Fibroblast of skin of left biceps (primary cell): ENCODE data around the gene ERBB2.
"Not testable (repeated sequence)": the region's sequence is repeated elsewhere in the genome, so short reads cannot be mapped to it uniquely, and the experiment has no call there.

ENCODE experiments used
- DNase-seq, 2 experiments: peaks; one replicate each; pipeline ENCODE4 v3.0.0-alpha.2; 2013; ENCODE audit warnings: low read depth in 2 of 2

Gene ERBB2

DNA sequence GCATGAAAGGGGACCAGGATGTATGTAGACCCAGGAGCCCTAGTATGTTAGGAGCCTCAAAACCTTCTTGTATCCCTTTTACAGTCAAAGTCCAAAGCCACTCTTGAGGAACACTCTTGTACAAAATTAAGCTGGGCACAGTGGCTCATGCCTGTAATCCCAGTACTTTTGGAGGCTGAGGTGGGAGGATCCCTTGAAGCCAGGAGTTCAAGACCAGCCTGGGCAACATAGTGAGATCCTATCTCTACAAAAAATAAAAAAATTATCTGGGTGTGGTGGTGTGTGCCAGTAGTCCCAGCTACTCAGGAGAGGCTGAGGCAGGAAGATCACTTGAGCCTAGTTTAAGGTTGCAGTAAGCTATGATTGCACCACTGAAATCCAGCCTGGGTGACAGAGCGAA lies 26.1 kb downstream of the ERBB2 start:
- DNase-seq, result not testable (repeated sequence)

DNA sequence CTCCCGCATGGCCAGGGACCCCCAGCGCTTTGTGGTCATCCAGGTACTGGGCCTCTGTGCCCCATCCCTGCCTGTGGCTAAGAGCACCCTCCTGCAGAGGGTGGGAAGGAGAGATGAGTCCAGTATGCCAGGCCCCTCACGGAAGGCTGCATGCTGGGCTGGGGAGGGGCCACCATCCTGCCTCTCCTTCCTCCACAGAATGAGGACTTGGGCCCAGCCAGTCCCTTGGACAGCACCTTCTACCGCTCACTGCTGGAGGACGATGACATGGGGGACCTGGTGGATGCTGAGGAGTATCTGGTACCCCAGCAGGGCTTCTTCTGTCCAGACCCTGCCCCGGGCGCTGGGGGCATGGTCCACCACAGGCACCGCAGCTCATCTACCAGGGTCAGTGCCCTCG lies 26.8 kb downstream of the ERBB2 start:
- no peak for DNase-seq

GRCh38 chr17:39727556-39727955 lies 27.7 kb downstream of the ERBB2 start:
- DNase-seq, result no peak

- no peak for DNase-seq
Measured at GRCh38 chr17:39729280-39729851, 29.5 kb downstream of the ERBB2 start.

DNA sequence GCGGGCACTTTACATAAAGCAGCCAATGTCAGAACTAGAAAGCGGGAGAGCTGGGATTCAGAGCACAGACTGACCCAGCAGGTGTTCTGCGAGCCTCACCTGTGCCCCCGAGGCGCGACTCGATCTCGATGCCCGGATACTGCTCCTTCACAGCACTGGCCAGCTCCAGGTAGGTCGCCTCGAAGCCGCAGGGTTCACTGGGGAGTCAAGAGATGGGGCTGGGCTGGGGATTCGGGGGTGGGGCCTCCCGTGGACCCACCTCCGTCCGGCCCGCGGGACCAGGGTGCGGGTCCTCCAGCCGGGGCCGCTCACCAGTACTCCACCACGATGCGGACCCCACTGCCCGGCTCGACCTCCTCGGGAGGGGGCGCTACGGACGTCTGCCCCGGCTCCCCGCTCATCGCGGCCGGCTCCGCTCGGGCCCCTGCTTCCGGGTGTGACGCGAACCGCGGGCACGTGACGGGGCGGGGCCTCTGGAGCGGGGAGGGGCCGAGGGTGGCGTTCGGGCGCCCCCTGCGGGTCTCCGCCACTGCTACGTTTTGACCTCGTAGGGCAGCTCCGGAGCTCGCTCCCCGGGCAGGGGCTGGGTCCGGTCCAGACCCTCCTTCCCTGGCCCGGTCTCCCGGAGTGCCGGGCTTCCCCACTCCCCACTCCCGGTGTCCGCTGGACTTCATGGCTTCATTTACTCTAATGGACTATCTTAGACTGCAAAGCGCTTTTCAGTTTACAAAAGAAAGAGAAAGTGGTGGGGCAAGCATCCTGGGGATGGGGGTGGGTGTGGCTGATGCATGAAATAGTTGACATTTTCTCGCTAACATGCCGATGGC lies 30.4 kb downstream of the ERBB2 start, which contains the start of gene MIEN1:
Gene MIEN1, minus strand, starts transcription at position 438 of the 827 bp plus-strand sequence. Its CDS starts 37 bp downstream, at position 401.
- peak; percentile 38 to 47 for DNase-seq

DNA sequence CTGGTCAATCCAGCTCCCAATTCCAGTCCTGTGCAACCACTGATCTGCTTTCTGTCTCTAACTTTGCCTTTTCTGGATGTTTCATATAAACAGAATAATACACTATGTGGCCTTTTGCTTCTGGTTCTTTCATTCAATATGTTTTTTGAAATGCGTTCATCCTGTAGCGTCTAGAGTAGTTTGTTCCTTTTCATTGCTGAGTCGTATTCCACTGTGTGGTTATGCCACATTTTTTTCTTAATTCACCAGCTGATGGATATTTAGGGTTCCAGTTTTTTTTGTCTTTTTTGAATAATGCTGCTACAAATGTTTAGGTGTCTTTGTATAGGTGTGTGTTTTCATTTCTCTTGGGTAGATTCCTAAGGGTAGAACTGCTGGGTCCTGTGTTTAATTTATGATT lies 32.7 kb downstream of the ERBB2 start:
- DNase-seq, result no peak

DNA sequence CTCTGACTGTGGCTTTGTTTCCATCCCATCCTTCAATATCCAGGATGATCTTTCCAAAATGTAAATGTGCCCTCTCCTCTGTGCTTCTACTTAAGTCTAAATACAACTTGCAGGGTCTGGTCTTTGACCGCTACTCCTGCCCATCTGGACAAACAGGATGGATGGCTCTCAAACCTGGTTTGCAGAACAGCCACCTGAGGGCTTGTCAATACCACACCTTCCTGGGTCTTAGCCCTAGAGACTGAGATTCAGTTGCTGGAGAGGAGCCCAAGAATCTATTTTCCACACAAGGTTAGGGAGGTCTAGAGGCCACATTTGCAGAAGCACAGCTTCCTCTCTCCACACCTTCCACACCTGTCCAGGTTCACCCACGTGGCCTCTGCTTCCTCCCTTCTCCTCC lies 36.0 kb downstream of the ERBB2 start:
- no peak for DNase-seq

DNA sequence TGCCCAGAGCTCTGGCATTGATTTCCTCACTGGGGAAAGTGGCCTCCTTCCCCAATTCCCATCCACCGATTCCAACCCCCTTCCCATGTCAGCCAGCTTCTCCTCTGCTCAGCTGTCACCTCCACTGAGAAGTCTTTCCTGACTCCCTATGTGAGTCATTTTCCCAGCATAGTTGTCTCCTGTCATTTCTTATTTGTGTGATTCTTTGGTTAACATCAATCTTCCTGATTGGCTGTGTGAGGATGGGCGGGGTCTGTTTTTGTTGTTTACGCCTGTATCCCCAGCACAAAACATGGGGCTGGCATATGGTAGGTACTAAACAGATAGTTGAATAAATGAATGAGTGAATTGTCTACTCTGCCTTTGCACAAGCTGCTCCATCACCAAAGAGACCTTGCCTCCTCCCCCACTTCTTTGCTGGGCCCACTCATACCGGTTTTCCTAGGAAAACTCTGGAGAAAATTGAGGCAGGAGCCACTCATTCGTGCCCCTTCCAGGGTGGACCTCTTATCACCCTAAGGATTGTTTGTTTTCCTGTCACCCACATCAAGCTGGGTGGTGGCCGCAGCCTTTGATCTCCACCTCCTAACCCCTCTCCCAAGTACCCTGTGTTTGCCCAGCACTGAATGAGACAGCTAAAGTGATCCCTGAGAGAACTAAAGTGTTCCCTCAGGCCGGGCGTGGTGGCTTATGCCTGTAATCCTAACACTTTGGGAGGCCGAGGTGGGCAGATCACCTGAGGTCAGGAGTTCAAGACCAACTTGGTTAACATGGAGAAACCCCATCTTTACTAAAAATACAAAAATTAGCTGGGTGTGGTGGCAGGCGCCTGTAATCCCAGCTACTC lies 36.7 kb downstream of the ERBB2 start:
- DNase-seq, result no peak

- DNase-seq, result no peak
Measured at GRCh38 chr17:39737206-39737759, 37.4 kb downstream of the ERBB2 start.

GRCh38 chr17:39737760-39738567 lies 38.1 kb downstream of the ERBB2 start, which contains the start of gene GRB7:
TSS of gene GRB7 (plus strand) at chr17:39737938. CDS start at chr17:39742302, 4,364 bp downstream.
- no peak for DNase-seq

DNA sequence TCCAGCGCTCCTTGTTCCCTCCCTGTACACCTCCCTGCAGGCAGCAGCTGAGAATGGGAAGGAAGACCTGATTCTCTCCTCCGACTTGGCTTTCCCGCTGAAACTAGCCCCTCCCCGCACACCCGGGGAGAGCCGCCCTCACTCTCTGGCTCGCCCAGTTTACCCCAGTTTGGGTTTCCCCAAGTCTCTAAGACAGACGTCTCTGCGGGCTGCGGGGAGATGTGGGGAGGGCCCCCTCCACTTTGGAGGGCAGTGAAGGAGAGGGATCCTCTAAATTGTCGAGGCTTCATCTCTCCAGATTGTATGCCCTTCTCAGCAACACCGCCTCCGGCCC lies 38.7 kb downstream of the ERBB2 start:
- no peak for DNase-seq

DNA sequence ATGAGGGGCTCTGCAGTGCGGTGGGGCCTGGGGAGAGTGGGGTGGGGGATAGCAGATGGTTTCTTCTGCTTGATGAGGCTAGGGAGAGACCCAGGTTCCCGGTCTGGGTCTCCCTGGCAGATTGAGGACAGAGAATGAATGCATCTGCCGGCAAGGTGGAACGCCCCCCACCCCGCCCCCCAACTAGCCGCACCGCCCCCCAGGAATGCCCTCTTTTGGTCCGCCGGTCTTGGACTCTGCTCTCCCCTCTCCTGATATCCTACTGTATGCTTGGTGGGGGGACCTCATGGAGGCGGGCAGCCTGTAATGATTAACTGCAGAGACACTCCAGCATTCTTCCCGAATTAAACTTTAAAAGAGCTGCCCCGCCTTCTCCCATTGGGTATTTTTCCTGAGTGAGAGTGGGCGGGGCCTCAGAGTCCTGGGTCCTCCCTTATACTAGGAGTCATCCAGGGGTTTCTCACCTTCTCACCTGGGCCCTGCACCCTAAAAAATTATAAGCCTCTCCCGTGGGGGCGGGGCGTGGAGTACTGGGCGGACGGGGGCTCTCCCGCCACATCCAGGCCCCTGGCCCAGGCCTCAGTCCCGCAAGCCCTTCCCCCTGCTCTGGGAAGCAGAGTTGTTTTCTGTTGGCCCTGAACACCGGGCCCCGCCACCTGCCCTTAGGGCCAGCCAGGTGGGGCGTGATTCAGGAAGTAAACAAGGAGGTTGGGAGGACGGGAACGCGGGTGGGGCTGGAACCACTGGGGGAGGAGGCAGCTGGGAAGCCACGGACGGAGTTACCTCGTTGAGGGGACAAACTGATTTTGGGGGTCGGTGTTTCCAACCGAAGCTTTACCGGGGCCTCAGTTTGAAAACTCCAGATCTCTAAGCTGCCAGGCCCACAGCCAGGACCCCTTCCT lies 39.4 kb downstream of the ERBB2 start:
- no peak for DNase-seq

DNA sequence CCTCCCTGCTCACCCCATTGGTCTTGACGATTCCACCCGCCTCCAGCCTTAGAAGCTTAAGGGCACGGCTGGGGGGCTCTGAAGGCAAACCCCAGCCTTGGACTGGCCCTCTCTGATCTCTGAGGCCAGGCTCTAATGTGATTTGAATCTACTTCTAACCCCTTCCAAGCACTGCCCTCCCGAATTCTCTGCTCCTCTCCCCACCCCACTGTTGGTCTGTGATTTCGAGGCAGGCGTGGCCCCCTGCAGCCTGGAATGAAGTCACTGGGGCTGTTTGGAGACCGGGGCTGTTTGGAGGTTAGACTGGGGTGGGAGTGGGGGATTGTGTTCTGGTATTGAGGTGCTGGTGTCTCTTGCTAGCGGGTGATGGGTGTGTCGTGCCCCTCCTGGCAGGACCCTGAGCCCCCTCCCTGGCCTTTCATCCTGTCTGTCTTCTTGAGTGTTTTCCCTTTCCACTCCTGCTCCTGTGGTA lies 40.1 kb downstream of the ERBB2 start:
- no peak for DNase-seq

- no peak for DNase-seq
Measured at GRCh38 chr17:39740357-39741111, 40.7 kb downstream of the ERBB2 start.

DNA sequence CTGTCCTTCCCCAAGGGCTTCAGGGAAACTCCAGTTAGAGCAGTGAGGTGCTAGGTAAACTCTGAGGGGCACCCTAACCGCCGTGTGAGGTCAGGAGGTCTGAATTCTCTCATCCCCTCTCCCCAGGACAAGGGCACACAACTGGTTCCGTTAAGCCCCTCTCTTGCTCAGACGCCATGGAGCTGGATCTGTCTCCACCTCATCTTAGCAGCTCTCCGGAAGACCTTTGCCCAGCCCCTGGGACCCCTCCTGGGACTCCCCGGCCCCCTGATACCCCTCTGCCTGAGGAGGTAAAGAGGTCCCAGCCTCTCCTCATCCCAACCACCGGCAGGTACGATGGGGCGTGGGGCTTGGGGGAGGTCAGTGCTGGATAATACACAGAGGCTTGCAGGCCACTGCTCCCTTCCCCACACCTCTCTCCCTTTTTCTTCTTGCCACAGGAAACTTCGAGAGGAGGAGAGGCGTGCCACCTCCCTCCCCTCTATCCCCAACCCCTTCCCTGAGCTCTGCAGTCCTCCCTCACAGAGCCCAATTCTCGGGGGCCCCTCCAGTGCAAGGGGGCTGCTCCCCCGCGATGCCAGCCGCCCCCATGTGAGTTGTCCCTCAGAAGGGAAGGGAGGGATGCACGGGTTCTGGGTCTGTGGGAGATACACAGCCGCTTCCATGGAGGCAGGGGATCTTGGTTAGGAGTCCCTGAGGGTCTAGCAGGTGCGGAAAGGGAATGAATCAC lies 42.4 kb downstream of the ERBB2 start:
- no peak for DNase-seq

DNA sequence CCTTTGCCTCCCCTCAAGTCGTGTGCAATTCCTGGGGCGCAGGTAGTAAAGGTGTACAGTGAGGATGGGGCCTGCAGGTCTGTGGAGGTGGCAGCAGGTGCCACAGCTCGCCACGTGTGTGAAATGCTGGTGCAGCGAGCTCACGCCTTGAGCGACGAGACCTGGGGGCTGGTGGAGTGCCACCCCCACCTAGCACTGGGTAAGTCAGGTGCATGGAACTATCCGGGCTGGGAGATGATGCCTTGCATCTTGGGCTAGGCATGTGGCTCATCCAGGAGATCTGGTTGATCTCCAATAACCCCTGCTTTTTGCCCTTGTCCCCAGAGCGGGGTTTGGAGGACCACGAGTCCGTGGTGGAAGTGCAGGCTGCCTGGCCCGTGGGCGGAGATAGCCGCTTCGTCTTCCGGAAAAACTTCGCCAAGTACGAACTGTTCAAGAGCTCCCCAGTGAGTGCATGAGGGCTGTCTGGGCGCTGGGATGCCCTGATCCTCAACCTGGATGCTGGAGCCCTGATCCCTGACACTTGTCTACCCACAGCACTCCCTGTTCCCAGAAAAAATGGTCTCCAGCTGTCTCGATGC lies 43.1 kb downstream of the ERBB2 start:
- DNase-seq, result no peak

- no peak for DNase-seq
Measured at GRCh38 chr17:39744075-39744835, 44.4 kb downstream of the ERBB2 start.

GRCh38 chr17:39744836-39745215 lies 45.0 kb downstream of the ERBB2 start:
- no peak for DNase-seq
